ENCODE data around the gene KRT6A.
"Not testable (repeated sequence)": the region's sequence is repeated elsewhere in the genome, so short reads cannot be mapped to it uniquely, and the experiment has no call there.

KRT6A gene

DNA sequence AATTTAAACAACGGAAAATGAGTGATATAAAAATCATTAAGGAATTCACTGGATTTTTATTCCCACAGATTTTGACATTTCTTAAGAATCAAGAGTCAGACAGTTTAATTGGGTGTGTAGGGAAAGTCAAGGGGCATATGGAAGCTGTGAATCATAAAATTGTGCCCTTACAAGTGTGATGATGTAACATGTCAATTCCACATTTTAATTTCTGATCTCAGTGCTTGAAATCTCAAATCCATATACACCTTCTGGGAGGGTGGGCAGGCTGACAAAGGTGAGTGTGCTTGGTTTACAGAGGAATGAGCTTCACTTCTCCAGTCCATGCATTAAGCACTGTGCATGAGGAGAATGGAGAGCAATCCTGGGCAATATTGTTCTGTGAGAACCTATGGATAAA, 1.0 kb upstream of the KRT6A start:
- H3K27ac ChIP-seq: no peak overlapping the region
- TF ChIP-seq ZFX (IDR thresholded peaks at IDR 0.05): no peak
- TF ChIP-seq, protein P1, sequence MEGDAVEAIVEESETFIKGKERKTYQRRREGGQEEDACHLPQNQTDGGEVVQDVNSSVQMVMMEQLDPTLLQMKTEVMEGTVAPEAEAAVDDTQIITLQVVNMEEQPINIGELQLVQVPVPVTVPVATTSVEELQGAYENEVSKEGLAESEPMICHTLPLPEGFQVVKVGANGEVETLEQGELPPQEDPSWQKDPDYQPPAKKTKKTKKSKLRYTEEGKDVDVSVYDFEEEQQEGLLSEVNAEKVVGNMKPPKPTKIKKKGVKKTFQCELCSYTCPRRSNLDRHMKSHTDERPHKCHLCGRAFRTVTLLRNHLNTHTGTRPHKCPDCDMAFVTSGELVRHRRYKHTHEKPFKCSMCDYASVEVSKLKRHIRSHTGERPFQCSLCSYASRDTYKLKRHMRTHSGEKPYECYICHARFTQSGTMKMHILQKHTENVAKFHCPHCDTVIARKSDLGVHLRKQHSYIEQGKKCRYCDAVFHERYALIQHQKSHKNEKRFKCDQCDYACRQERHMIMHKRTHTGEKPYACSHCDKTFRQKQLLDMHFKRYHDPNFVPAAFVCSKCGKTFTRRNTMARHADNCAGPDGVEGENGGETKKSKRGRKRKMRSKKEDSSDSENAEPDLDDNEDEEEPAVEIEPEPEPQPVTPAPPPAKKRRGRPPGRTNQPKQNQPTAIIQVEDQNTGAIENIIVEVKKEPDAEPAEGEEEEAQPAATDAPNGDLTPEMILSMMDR (conservative IDR thresholded peaks at IDR 0.05): no peak

DNA sequence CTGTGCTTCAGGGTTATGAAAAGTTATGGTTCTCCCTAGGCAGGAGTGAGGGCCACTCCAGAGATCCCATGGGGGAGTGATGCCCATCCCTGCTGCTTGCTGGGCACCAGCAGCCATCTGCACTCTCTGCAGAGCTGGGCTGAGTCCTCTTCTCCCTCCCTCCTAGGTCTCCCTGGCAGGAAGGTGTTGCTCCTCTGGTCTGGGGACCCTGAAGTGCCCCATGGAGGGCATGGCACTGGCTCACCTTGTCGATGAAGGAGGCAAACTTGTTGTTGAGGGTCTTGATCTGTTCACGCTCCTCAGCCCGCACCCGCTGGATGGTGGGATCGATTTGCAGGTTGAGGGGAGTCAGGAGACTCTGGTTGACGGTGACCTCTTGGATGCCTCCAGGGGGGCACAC, 652 bp downstream of the KRT6A start:
- not testable (repeated sequence) for H3K27ac ChIP-seq

DNA sequence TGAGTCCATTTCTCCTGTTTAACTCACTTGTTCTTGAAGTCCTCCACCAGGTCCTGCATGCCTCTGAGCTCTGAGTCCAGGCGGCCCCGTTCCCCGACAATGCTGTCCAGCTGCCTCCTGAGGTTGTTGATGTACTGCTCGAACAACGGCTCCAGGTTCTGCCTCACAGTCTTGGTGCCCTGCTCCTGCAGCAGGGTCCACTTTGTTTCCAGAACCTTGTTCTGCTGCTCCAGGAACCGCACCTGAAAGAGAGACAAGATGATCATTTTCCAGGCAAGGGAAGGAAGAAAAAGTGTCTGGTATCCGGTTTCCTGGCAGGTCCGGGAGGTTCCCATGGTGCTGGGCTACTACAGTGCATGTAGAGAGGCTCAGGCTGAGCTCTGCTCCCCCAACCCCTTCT, 1.6 kb downstream of the KRT6A start:
- not testable (repeated sequence) for H3K27ac ChIP-seq

DNA sequence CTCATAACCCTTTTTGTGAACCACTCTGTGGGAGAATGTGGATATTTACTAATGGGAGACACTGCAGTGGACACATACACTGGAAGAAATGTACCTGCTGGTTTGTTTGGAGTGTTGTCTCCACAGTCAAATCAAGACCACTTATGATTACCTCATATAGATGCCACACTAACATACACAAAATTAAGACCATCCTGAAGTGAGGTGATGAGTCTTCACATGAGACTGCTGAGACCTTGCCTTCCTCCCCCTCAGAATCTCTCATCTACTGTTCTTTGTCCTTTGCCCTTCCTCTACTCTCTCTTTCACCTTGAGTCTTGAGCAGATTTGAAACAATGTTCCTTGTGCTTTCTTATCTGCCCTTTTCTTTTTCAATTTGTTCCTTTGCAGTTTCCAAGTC, 4.3 kb downstream of the KRT6A start:
- TF ChIP-seq, protein P1 (conservative IDR thresholded peaks at IDR 0.05): no peak
- TF ChIP-seq ZFX (IDR thresholded peaks at IDR 0.05): no peak
- H3K27ac ChIP-seq: no peak overlapping the region

DNA sequence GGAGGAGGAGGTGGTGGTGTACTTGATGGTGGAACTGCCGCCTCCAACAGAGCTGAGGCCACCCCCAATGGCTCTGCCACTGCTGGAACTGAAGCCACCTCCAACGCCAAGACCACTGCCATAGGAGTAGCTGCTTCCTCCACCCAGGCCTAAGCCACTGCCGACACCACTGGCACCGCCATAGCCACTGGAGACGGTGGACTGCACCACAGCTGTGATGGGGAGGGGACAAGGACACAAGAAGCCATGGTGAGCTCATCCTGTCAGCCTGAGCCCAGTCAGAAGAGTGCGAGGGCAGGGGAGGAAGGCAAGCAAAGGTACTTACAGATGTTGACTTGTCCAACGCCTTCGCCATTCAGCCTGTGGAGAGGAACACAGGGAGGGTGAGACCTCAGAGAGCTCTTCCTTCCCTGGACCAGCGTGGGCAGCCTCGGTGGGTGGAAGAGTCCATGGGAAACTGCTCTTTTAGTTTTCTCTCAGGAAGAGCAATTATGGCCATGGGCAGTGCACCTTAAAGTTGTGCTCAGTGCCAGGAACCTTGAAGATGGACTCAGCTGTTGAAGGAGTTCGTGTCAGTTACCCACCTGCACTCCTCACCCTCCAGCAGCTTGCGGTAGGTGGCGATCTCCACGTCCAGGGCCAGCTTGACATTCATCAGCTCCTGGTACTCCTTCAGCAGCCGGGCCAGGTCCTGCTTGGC, 5.2 kb downstream of the KRT6A start:
- H3K27ac ChIP-seq: not testable (repeated sequence)

DNA sequence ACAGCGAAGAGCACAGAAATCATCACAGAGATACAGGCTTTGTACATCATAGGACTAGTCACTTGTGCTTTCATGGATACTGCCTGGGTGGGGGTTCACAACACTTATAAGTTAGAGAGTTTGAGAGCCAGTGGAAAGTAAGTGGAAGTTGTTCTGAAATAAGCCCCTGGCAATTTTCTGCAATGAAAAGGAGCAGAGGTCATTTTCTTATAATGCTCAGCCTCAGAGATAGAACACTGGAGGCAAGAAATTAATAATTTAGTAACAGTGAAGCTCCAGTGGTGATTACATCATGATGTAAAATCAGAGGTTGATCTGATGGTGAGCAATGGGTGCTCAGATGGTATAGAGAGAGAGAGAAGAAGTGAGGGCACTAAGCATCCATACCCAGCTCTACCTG, 5.8 kb downstream of the KRT6A start:
- no peak overlapping the region for H3K27ac ChIP-seq
- TF ChIP-seq ZFX (IDR thresholded peaks at IDR 0.05): no peak
- TF ChIP-seq, protein P1 (conservative IDR thresholded peaks at IDR 0.05): no peak

DNA sequence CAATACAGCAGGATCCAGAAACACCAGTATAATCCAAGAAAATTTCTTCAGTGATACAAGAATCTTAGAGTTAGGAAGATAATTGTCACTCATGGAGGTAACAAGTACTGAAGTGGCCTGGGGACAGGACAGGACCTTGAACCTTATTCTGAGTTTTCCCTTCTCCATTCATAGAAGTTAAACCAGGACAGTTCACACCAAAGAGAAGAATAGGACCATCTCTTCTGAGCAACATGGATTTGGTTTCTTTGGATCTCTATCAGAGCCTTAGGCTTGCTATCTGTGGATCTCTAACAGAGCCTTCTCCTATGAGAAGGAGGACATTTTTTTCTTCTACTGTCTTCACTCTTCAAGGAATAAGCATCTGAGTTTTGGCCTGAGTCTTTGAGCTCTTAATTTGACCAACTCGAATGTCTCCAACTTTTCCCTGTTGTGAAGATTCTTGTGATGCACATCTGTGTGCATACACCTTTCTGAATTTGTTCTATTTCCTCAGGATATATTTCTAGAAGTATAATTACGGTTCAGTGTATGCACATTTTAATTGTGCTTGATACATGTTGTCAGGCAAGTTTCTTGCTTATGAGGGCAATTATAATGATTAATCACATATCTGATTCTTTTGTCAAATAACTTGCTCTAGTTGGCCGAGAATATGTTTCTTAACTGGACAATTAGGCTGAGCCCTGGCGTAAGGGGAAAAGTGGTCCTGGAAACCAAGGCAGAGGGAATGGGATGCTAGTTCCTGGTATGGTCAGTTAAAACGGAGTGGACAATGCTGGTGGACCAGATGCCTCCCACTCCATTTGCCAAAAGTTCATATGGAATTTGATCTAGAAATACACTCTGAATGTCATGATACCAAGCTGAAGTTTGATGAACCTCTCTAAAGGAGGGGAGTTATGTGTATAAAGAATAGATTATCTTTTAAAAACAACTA, 6.6 kb downstream of the KRT6A start:
- TF ChIP-seq ZFX (IDR thresholded peaks at IDR 0.05): no peak
- TF ChIP-seq, protein P1 (conservative IDR thresholded peaks at IDR 0.05): no peak

DNA sequence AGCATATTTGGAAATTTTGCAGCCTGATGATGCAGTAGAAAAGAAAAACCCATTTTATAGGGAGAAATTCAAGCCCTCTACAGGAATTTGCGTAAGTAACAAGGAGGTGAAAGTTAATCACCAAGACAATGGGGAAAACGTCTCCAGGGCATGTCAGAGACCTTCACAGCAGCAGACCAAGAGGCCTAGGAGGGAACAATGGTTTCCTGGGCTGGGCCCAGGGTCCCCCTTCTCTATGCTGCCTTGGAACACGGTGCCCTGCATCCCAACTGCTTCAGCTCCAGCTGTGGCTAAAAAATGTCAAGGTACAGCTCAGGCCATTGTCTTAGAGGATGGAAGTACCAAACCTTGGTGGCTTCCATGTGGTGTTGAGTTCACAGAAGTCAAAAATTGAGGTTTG, 13.0 kb downstream of the KRT6A start:
- TF ChIP-seq, protein P1 (conservative IDR thresholded peaks at IDR 0.05): no peak
- TF ChIP-seq ZFX (IDR thresholded peaks at IDR 0.05): no peak
- H3K27ac ChIP-seq: no peak overlapping the region

More for the DNA sequence above, 6.6 kb downstream of the KRT6A start:
- no peak overlapping the region for H3K27ac ChIP-seq

DNA sequence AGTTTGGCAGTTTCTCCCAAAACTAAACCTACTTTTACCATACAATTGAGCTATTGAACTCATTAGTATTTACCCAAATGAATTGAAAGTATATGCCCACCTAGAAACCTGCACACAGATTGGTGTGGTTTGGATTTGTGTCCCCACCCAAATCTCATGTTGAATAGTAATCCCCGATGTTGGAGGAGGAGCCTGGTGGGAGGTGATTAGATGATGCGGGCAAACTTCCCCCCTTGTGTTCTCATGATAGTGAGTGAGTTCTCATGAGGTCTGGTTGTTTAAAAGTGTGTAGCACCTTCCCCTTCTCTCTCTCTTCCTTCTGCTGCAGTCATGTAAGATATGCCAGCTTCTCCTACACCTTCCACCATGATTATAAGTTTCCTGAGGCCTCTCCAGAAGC, 15.4 kb downstream of the KRT6A start:
- TF ChIP-seq, protein P1 (conservative IDR thresholded peaks at IDR 0.05): no peak

More for the DNA sequence above, 15.4 kb downstream of the KRT6A start:
- no peak overlapping the region for H3K27ac ChIP-seq
